Measurements from ENCODE around the gene AGRN. TPM values are rescaled to one million over a fixed set of nuclear protein-coding genes. Genes with fewer than 3 reads are reported as not detected.
"Not testable (repeated sequence)": the region's sequence is repeated elsewhere in the genome, so short reads cannot be mapped to it uniquely, and the experiment has no call there.

The AGRN gene
- total and polyA plus RNA-seq, 7 donors, result 2.8 to 54.4 (median 6.4) TPM

- Histone ChIP-seq H3K36me3 (no peaks in the 10 kb centered on the region), H3K9me3 (no peaks in the 10 kb centered on the region), H3K4me1 (peaks cover 0 to 36% (median 27%) of the 10 kb centered on the region in 4 donors), H3K4me3 (no peak overlapping the region), H3K27me3 (no peaks in the 10 kb centered on the region), H3K27ac (peak overlapping the region in 2 of 4 donors; percentile 40 to 47)
- TF ChIP-seq CTCF (IDR thresholded peaks at IDR 0.05) (no peak), POLR2AphosphoS5 (IDR thresholded peaks at IDR 0.05) (no peak), POLR2A (IDR thresholded peaks at IDR 0.05) (no peak), EP300 (IDR thresholded peaks at IDR 0.05) (no peak)
- intact Hi-C loops (cut with DNase I), result no loop called here
- 16 to 19% methylated on average over 21 of the region's 21 CpGs for WGBS, 2 donors
- peak; percentile 79 for DNase-seq
These were observed 14.9 kb upstream of the AGRN start for GRCh38 chr1:1004780-1005697.

- intact Hi-C loops (cut with DNase I), result no loop called here
- DNase-seq, result no peak
- Histone ChIP-seq H3K27ac (peak overlapping the region in 2 of 4 donors; percentile 40 to 47), H3K36me3 (no peaks in the 10 kb centered on the region), H3K4me1 (peaks cover 0 to 31% (median 24%) of the 10 kb centered on the region in 4 donors), H3K4me3 (no peak overlapping the region), H3K27me3 (no peaks in the 10 kb centered on the region), H3K9me3 (no peaks in the 10 kb centered on the region)
- 65 to 73% methylated on average over 23 of the region's 23 CpGs for WGBS, 2 donors
- TF ChIP-seq EP300 (IDR thresholded peaks at IDR 0.05), result no peak
- no peak for TF ChIP-seq POLR2AphosphoS5 (IDR thresholded peaks at IDR 0.05)
- TF ChIP-seq CTCF (IDR thresholded peaks at IDR 0.05), result no peak
These were observed 14.1 kb upstream of the AGRN start for GRCh38 chr1:1005774-1006304.

GRCh38 chr1:1006305-1007159, 13.4 kb upstream of the AGRN start:
- Histone ChIP-seq H3K36me3 (no peaks in the 10 kb centered on the region), H3K27me3 (no peaks in the 10 kb centered on the region), H3K4me1 (peaks cover 0 to 24% (median 17%) of the 10 kb centered on the region in 4 donors), H3K9me3 (no peaks in the 10 kb centered on the region), H3K4me3 (no peak overlapping the region), H3K27ac (no peak overlapping the region)
- DNase-seq, result peak; percentile 68
- intact Hi-C loops (cut with DNase I), result no loop called here
- TF ChIP-seq POLR2A (IDR thresholded peaks at IDR 0.05) (no peak), EP300 (IDR thresholded peaks at IDR 0.05) (no peak), CTCF (IDR thresholded peaks at IDR 0.05) (no peak), POLR2AphosphoS5 (IDR thresholded peaks at IDR 0.05) (no peak)
- 44 to 79% methylated on average over 37 of the region's 37 CpGs for WGBS, 2 donors

- H3K27me3 ChIP-seq; intact Hi-C loops (cut with DNase I); H3K36me3 ChIP-seq; H3K27ac ChIP-seq; H3K9me3 ChIP-seq; DNase-seq; H3K4me3 ChIP-seq: not testable (repeated sequence)
- WGBS, 2 donors, result 75 to 89% methylated on average over 8 of the region's 8 CpGs
- H3K4me1 ChIP-seq, result peaks cover 0 to 33% (median 27%) of the 10 kb centered on the region in 4 donors
These were observed 9.8 kb upstream of the AGRN start for GRCh38 chr1:1010131-1010530.
